ENCODE measurements around the gene FBXO28. TPM values are rescaled to one million over a fixed set of nuclear protein-coding genes. Genes with fewer than 3 reads are reported as not detected.
"Not testable (repeated sequence)": the region's sequence is repeated elsewhere in the genome, so short reads cannot be mapped to it uniquely, and the experiment has no call there.

The FBXO28 gene
- total RNA-seq, 1 donor from 2014 or later: 40.6 TPM

DNA sequence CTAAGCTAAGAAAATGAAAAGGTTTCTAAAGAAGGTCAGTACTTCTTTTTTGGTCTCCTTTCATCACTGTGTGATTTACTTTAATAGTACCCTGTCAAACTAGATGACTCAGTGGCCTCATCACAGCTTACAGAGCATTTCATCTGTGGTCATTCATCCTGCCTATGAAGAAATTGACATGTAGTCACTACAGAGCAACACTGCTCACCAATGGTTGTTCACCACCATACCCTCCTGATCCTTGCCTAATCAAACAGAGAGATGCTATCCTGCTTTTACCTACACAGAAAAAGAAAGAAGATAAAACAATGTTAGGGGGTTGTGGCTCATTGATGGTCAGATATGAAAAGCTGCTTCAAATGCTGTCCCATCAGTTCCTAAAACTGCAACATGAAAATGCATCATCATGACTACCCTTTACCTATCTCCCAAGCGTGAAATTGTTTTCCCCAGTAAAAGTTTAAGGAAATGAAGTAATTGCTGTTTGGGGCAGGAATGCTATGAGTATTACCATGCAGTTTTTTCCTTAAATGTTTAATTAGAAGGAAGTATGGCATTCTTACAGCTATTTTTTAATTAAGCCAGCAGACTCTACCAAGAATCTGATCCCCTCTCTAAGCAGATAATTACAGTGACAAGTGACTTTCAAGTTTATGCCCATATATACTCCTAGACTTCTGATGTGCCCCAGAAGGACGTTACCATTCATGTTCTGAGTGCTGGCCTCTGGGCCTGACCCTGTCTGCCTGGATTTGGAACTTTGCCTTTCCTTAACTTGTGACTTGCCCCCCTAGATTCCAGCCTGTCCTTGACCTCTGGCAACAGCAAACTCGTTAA, 46.1 kb upstream of the FBXO28 start:
- Mint-ChIP-seq H3K4me1 (ENCODE audit: unreplicated experiment) (peaks cover 2% of the 10 kb centered on the region), H3K4me3 (ENCODE audit: unreplicated experiment) (no peak overlapping the region), H3K27ac (ENCODE audit: unreplicated experiment) (no peak overlapping the region), H3K27me3 (ENCODE audit: unreplicated experiment) (no peaks in the 10 kb centered on the region), H3K9me3 (ENCODE audit: unreplicated experiment) (no peaks in the 10 kb centered on the region), H3K36me3 (ENCODE audit: low read depth, unreplicated experiment) (no peaks in the 10 kb centered on the region)
- TF ChIP-seq, protein P1, sequence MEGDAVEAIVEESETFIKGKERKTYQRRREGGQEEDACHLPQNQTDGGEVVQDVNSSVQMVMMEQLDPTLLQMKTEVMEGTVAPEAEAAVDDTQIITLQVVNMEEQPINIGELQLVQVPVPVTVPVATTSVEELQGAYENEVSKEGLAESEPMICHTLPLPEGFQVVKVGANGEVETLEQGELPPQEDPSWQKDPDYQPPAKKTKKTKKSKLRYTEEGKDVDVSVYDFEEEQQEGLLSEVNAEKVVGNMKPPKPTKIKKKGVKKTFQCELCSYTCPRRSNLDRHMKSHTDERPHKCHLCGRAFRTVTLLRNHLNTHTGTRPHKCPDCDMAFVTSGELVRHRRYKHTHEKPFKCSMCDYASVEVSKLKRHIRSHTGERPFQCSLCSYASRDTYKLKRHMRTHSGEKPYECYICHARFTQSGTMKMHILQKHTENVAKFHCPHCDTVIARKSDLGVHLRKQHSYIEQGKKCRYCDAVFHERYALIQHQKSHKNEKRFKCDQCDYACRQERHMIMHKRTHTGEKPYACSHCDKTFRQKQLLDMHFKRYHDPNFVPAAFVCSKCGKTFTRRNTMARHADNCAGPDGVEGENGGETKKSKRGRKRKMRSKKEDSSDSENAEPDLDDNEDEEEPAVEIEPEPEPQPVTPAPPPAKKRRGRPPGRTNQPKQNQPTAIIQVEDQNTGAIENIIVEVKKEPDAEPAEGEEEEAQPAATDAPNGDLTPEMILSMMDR (IDR thresholded peaks at IDR 0.05; ENCODE audit: unreplicated experiment): no peak
- no peak for DNase-seq (ENCODE audit: low spot score)

DNA sequence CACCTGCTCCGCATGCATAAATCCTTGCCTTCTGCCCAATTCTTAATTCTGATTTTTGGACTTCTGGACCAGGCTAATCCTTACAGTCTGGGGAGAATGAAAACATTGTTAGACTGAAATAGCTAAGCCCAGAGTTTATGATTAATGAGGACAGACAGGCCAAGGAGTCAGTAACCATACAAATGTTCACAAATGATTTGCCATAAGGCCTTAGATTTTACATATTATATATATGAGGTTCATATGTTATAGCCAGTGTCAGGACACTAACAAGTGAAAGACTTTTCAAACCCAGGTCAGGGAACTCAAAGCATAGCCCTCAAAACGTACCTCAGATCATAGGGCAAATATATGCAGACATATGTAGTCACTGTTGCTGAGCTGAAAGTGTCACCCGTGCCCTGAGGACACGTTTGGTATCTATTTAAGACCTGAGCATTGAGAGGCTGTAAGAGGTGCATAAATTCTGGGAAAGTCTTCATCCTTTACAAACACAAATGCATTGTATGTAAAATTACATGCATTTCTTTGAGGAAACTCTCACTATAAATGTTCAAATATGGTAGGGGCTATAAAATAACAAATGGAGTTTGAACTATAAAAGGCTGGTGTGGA, 45.3 kb upstream of the FBXO28 start:
- TF ChIP-seq, protein P1 (IDR thresholded peaks at IDR 0.05; ENCODE audit: unreplicated experiment): no peak
- Mint-ChIP-seq H3K9me3 (ENCODE audit: unreplicated experiment) (no peaks in the 10 kb centered on the region), H3K4me1 (ENCODE audit: unreplicated experiment) (peaks cover 2% of the 10 kb centered on the region), H3K36me3 (ENCODE audit: low read depth, unreplicated experiment) (no peaks in the 10 kb centered on the region), H3K4me3 (ENCODE audit: unreplicated experiment) (no peak overlapping the region), H3K27ac (ENCODE audit: unreplicated experiment) (no peak overlapping the region), H3K27me3 (ENCODE audit: unreplicated experiment) (no peaks in the 10 kb centered on the region)
- DNase-seq (ENCODE audit: low spot score): no peak

DNA sequence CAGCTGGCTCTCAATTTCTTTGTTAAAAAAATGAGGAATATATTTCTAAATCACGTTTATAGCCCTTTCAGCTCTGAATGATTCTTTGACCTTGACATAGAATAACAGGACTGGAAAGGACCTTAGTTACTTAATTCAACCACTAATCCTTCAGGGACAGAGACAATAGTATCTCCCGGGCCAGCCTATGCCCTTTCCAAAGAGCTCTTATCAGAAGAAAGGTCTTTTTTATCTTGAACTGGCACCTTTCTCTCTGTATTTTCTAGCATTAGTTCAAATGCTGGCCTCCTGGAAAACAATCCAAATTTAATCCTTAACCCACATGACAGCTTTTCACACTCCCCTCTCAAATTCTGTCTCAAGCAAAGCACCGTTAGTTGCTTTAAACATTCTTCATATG, 44.8 kb upstream of the FBXO28 start:
- H3K4me3 Mint-ChIP-seq (ENCODE audit: unreplicated experiment): no peak overlapping the region
- DNase-seq (ENCODE audit: low spot score): no peak
- H3K36me3 Mint-ChIP-seq (ENCODE audit: low read depth, unreplicated experiment): no peaks in the 10 kb centered on the region
- TF ChIP-seq, protein P1 (IDR thresholded peaks at IDR 0.05; ENCODE audit: unreplicated experiment): no peak
- H3K4me1 Mint-ChIP-seq (ENCODE audit: unreplicated experiment): peaks cover 2% of the 10 kb centered on the region
- H3K9me3 Mint-ChIP-seq (ENCODE audit: unreplicated experiment): no peaks in the 10 kb centered on the region
- H3K27me3 Mint-ChIP-seq (ENCODE audit: unreplicated experiment): no peaks in the 10 kb centered on the region
- H3K27ac Mint-ChIP-seq (ENCODE audit: unreplicated experiment): peak overlapping the region; percentile 39

DNA sequence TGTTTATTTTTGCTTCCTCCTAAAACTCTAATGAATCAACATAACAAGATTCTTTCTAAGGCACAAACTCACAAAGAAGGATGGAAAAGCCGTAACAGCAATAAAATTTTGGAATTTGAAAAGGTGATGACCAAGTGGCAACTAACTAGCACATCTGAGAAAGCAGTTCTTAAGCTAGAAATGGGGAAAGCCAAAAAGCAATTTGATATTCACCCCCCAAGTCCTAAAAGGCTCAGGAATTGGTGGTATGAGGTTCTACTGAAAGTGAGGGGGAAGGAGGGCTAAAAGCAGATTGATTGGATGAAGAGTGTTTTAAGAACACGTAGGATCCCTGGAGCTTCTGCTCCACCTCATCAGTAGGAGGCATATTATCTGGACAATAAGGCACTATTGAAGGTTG, 43.4 kb upstream of the FBXO28 start:
- H3K4me1 Mint-ChIP-seq (ENCODE audit: unreplicated experiment): no peaks in the 10 kb centered on the region
- TF ChIP-seq, protein P1 (IDR thresholded peaks at IDR 0.05; ENCODE audit: unreplicated experiment): no peak
- H3K27ac Mint-ChIP-seq (ENCODE audit: unreplicated experiment): no peak overlapping the region
- H3K36me3 Mint-ChIP-seq (ENCODE audit: low read depth, unreplicated experiment): no peaks in the 10 kb centered on the region
- H3K27me3 Mint-ChIP-seq (ENCODE audit: unreplicated experiment): no peaks in the 10 kb centered on the region
- DNase-seq (ENCODE audit: low spot score): no peak
- no peaks in the 10 kb centered on the region for H3K9me3 Mint-ChIP-seq (ENCODE audit: unreplicated experiment)
- H3K4me3 Mint-ChIP-seq (ENCODE audit: unreplicated experiment): no peak overlapping the region

DNA sequence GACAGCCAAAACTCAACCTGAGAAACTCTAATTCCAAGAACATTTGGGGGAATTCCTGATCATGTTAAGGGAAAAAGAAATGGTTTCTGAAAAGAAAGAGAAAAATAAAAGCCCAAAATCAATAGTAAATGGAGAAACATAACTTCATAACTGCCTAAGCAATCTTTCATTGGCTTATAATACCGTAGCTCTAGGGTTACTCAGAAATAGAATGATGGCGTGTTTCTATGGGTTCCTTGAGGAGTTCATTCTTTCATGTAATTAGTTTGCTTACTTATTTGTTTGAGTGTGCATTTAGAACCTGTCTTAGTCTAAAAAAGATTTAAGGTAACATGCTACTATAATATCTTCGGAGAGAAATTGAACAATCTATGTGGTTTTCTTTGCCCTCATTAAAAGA, 37.5 kb upstream of the FBXO28 start:
- Mint-ChIP-seq H3K9me3 (ENCODE audit: unreplicated experiment) (no peaks in the 10 kb centered on the region), H3K27ac (ENCODE audit: unreplicated experiment) (no peak overlapping the region), H3K4me1 (ENCODE audit: unreplicated experiment) (peaks cover 7% of the 10 kb centered on the region), H3K4me3 (ENCODE audit: unreplicated experiment) (no peak overlapping the region), H3K27me3 (ENCODE audit: unreplicated experiment) (no peaks in the 10 kb centered on the region), H3K36me3 (ENCODE audit: low read depth, unreplicated experiment) (no peaks in the 10 kb centered on the region)
- TF ChIP-seq, protein P1 (IDR thresholded peaks at IDR 0.05; ENCODE audit: unreplicated experiment): no peak
- no peak for DNase-seq (ENCODE audit: low spot score)

DNA sequence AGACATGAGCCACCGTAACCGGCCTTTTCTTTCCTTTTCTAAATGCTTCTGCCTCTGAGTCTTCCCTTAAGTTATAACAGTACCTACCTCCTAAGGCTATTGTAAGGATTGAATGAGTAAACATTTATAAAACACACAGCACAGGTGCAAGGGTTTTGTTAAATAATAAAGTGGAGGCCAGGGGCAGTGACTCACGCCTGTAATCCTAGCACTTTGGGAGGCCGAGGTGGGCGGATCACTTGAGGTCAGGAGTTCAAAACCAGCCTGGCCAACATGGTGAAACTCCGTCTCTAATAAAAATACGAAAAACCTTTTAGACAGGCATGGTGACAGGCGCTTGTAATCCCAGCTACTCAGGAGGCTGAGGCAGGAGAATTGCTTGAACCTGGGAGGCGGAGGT, 34.3 kb upstream of the FBXO28 start:
- H3K27ac Mint-ChIP-seq (ENCODE audit: unreplicated experiment); H3K27me3 Mint-ChIP-seq (ENCODE audit: unreplicated experiment); H3K9me3 Mint-ChIP-seq (ENCODE audit: unreplicated experiment); H3K4me3 Mint-ChIP-seq (ENCODE audit: unreplicated experiment); H3K4me1 Mint-ChIP-seq (ENCODE audit: unreplicated experiment); DNase-seq (ENCODE audit: low spot score); H3K36me3 Mint-ChIP-seq (ENCODE audit: low read depth, unreplicated experiment): not testable (repeated sequence)
